Activated CD4-positive, alpha-beta T cell treated with anti-CD3 and anti-CD28 coated beads, Interleukin-2, amount 50 U/mL, for 16 hours (primary cell): Measurements from ENCODE around the gene HMGCR.
"Not testable (repeated sequence)": the region's sequence is repeated elsewhere in the genome, so short reads cannot be mapped to it uniquely, and the experiment has no call there.

Experiments
- DNase-seq: peaks from one replicate; pipeline ENCODE4 v3.0.0-alpha.2; 2020

The HMGCR gene

DNA sequence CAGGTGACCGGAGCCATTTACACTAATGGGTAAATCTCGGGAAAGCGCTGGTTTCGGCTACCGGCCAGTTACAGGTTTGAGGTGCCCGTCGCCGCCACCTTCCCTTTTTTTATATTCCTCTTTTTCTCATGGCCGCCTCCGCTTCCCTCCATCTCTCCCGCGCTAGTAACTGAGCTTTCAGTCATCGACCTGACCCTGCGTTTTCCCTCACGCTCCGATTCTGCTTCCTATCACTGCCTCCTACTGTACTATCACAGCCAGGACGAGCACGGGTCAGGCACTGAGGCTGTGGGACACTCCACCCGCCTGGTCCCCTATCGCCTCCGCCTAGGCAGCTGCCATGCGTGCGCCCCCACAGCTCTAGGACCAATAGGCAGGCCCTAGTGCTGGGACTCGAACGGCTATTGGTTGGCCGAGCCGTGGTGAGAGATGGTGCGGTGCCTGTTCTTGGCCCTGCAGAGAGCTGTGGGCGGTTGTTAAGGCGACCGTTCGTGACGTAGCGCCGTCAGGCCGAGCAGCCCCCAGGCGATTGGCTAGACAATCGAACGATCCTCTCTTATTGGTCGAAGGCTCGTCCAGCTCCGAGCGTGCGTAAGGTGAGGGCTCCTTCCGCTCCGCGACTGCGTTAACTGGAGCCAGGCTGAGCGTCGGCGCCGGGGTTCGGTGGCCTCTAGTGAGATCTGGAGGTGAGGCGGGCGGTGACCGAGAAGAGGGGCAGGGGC lies at the start of gene HMGCR:
TSS of gene HMGCR (plus strand) at position 606 of the 722 bp plus-strand sequence. CDS start 5,386 bp downstream, outside the sequence.
- peak; percentile 99 for DNase-seq

GRCh38 chr5:75291844-75292243 lies 45.2 kb upstream of the HMGCR start:
- not testable (repeated sequence) for DNase-seq

DNA sequence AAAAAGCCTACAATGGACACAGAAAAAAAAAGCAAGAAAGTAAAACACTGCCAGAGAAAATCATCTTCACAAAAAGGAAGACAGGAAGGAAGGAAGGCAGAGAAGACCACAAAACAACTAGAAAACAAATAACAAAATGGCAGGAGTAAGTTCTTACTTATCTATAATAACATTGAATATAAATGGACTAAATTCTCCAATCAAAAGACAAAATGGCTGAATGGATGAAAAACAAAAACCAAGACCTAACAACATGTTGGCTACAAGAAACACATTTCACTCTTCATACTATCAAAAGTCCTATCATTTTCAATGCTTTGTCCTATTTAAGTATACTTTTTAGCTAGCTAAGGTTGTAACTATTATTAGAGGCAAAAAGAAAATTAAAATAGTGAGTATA lies 36.9 kb upstream of the HMGCR start:
- no peak for DNase-seq

DNA sequence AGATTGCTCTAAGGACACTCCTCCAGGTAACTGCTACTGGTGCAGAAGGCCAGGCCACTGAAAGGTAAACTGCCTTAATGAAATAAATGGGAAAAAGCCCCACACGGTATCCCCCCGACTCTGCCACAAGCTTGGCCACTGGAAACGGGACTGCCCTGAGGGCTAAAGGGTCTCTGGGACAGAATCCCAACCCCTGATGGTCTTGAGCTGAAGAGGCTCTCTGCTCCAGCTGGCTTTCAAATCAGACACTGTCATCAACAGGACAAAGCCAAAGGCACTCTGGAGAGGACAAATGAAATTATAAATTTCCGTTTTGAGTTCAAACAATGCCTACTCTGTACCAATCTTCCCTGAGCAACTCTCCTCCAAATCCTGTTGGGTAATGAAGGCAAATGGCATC lies 33.6 kb upstream of the HMGCR start:
- no peak for DNase-seq

DNA sequence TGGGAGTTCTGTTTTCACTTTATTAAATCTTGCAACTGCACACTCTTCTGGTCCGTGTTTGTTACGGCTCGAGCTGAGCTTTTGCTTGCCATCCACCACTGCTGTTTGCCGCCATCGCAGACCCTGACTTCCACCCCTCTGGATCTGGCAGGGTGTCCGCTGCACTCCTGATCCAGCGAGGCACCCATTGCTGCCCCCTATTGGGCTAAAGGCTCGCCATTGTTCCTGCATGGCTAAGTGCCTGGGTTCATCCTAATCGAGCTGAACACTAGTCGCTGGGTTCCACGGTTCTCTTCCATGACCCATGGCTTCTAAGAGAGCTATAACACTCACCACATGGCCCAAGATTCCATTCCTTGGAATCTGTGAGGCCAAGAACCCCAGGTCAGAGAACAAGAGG lies 32.5 kb upstream of the HMGCR start:
- DNase-seq = not testable (repeated sequence)

DNA sequence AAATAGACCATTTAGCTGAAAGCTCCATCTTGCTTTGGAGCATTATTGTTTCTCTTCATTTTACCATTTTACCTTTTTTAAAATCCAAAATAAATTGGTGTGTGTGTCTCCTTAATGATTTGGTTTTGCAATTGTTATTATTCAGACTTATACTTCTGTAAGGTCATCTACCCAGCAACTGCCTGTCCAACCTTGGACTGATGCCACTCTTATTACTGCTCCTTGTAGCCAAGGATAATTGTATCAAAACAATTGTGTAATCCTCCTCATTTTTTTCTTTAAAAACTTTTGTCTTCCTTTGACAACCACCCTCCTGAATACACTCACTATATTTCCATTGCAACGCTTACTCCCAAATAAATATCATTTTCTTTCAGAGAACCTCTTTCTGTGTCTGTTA lies 30.3 kb upstream of the HMGCR start:
- no peak for DNase-seq

DNA sequence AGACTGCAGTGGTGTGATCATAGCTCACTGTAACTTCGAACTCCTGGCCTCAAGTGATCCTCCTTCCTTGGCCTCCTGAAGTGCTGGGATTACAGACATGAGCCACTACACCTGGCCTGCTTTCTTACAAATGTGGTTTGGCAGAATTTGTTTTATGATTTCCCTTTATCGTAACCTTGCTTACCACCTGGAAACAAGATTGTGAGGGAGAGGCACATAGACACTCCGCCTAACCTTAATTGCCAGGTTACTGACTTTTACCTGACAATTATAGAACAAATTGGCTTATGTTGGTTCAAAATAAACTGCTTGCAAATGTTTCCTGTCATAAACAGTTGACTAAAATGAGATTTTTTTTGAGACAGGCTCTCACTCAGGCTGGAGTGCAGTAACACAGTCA lies 26.8 kb upstream of the HMGCR start:
- no peak for DNase-seq

- DNase-seq = not testable (repeated sequence)
Measured at GRCh38 chr5:75319148-75319547, 17.9 kb upstream of the HMGCR start.

DNA sequence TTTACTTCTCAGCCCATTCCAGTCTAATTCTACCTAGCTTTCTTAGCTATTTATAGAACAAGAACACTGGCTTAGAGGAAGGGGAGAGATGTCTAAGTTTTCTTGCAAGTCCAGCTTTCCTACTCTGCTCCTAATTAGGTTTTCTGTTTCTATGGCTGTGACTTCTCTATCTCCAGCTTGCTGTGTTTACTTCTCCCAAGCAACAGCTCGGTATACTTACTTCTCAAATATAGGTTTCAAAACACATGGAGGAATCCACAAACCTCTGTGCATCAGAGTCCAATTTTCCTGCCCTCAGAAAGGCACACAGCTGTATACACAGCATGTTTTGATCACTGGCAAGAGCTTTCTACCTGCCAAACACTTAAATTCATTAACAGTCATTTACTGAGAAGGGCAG lies 17.4 kb upstream of the HMGCR start:
- no peak for DNase-seq

GRCh38 chr5:75320371-75320770 lies 16.6 kb upstream of the HMGCR start:
- DNase-seq = no peak

DNA sequence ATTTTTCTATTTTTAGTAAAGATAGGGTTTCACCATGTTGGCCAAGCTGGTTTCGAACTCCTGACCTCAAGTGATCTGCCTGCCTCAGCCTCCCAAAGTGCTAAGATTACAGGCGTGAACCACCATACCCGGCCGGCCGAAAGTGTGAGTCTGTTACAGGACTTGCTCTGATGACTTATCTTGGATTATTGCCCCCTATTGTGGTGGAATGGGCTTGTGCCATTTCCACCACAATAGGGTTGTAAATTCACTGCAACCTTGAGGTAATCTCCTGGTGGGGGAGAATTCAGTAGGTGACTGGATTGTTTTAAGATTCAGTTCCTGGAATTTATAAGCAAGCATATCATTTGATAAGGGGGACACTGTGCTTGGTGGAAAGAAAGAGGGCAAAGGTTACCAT lies 15.0 kb upstream of the HMGCR start:
- DNase-seq = no peak

GRCh38 chr5:75324791-75325190 lies 12.2 kb upstream of the HMGCR start:
- DNase-seq = no peak

- no peak for DNase-seq
Measured at GRCh38 chr5:75325242-75325641, 11.8 kb upstream of the HMGCR start.

- no peak for DNase-seq
Measured at GRCh38 chr5:75330404-75330803, 6.6 kb upstream of the HMGCR start.

DNA sequence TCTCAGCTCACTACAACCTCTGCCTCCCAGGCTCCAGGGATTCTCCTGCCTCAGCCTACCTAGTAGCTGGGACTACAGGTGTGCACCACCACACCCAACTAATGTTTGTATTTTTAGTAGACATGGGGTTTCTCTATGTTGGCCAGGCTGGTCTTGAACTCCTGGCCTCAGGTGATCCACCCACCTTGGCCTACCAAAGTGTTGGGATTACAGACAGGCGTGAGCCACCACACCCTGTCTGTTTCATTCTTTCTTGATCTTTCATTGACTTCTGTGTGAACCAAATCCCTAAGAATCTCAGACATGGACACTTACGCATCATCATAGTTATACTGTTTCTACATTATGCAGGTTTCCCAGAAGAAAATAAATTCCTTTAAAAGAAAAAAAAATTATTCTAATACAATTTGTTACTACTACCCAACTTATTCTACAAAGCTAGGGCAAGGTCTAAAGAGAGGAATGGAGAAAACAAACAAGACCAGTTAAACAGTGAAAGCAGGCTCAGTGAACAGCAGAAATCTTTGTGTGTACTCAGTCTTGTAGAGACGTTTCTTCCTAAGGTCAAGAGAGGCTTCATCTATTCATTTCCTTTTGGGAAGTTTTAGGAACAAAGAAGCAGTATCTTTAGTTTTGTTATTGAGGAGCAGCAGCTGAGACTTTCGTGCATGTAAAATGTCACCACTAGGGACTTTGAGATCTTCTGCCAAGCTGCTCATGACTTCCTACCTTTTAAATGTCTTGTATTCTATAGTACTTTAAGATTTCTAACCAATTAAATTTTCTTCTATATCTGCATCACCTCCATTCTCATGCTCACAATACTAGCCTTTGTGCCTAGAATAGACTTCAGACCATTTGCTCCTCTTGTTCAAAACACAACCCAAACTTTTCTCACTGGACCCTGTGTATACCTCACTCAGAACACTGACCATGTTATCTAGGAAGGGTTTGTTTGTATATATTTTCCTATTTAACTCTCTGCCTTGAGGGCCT lies 5.6 kb upstream of the HMGCR start:
- no peak for DNase-seq

- DNase-seq = not testable (repeated sequence)
Measured at GRCh38 chr5:75333759-75334158, 3.3 kb upstream of the HMGCR start.

DNA sequence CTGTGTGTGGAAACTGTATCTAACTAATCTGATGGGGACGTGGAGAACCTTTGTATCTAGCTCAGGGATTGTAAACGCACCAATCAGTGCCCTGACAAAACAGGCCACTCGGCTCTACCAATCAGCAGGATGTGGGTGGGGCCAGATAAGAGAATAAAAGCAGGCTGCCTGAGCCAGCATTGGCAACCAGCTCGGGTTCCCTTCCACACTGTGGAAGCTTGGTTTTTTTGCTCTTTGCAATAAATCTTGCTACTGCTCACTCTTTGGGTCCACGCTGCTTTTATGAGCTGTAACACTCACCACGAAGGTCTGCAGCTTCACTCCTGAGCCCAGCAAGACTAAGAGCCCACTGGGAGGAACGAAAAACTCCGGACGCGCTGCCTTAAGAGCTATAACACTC lies 2.6 kb upstream of the HMGCR start:
- not testable (repeated sequence) for DNase-seq

DNA sequence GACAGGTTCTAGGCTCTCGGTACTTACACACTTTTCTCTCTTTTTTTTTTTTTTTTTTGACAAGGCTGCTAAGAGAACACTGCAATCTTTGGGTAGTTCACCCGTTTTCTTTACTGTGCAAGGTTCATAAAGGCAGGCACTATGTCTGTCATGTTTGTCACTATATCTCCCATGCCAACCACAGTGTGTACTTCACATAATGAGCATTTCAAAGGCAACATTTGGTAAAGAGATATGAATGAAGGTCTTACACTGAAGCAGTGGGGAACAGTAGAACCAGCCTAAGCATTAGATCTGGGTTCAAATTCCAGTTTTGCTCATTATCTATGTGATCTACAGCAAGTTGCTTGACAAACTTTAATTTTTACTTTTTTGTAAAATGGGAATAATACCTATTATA lies 1.5 kb upstream of the HMGCR start:
- DNase-seq = no peak

DNA sequence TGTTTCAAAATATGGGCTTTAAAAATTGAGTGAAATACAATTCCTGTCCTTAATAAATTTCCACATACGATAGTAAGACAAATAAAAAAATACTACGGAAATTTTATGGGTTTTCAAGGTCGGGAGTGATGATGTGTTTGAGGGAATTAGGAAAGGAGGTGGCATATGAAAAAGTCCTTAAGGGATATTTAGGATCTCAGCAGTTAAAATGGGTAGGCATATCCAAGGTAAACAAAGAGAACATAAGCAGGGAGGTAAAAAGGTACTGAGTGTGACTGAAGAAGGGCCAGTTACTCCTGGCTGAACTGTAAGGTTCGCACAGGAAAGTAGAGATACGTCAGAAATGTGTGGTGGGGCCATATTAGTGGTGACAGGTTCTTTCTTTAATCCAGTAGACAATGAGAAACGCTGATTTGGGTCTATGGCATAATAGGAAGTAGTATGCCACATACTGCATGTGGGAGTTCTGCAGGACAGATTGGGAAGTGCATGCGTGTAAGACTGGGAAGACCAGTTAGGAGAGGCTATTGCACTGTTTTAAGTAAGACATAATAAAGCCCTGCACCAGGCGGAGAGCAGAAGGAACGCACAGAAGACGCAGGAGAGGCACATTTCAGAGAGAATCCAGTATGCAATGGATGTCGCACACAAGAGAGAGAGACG lies 937 bp upstream of the HMGCR start:
- DNase-seq = peak; percentile 42

GRCh38 chr5:75337366-75338021 lies 474 bp downstream of the HMGCR start:
- DNase-seq = peak; percentile 33

GRCh38 chr5:75338408-75338807 lies 1.4 kb downstream of the HMGCR start:
- DNase-seq = no peak

DNA sequence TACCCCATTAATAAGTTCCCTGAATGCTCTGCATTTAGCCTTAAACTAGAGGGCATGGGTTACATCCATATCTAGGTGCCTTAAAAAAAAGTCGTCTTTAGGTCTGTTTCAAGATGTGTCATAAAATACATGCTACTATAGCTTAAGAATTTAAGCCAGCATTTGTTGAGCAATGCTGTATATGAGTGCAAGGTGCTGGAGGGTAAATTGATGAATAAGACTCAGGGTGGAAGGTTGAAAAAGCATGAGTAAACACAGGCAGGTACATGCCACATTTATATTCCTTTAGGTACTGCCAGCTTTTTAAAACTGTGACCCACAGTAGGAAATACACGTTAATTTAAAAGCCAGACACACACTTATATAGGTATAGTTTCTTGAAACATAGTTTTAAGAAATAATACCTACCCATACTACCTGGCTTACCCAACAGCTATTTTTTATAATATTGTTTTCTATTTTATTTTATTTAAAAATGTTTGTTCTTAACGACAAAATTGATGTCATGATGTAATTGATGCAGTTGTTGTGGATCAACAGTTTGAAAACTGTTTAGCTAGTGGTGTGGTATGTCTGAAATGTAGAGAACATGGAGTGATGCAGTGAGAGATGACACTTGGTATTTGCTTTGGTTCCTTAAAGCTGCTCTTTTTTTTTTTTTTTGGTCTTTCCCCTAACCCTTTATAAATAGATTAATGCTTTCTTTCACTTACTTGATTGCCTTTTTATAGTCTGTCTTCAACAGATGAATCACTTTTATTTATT lies 3.9 kb downstream of the HMGCR start:
- DNase-seq = no peak
